Colonic mucosa (tissue), 4 donors: ENCODE measurements around the gene KCTD19. TPM values are rescaled to one million over a fixed set of nuclear protein-coding genes. Genes with fewer than 3 reads are reported as not detected.
"Not testable (repeated sequence)": the region's sequence is repeated elsewhere in the genome, so short reads cannot be mapped to it uniquely, and the experiment has no call there.

Experiments
- DNase-seq: peaks from one replicate; pipeline ENCODE4 v3.0.0-alpha.2; 2020
- H3K27ac ChIP-seq: fragments of 200-600 bp; one replicate; pipeline ENCODE4 v1.8.0; 2021
- H3K27me3 ChIP-seq: fragments of 200-600 bp; one replicate; pipeline ENCODE4 v1.8.0; 2021
- H3K36me3 ChIP-seq: fragments of 200-600 bp; one replicate; pipeline ENCODE4 v1.8.0; 2021
- H3K4me1 ChIP-seq: fragments of 200-600 bp; one replicate; pipeline ENCODE4 v1.8.0; 2021; ENCODE audit warnings: mild to moderate bottlenecking
- H3K4me3 ChIP-seq: fragments of 200-600 bp; one replicate; pipeline ENCODE4 v1.8.0; 2021
- H3K9ac ChIP-seq, 2 donors: one replicate each; pipeline ENCODE4 v1.7.0; 2013; ENCODE audit warnings: control low read depth in 2 of 2, low read depth in 2 of 2, low read length in 2 of 2
- H3K9me3 ChIP-seq: fragments of 200-600 bp; one replicate; pipeline ENCODE4 v1.8.0; 2021
- intact Hi-C: fragments of 100-400 bp; cut with DNase I; formaldehyde crosslinking; loops from one replicate; pipeline ENCODE4 v1.14.1; 2022
- total RNA-seq, 2 donors: library from RNA; stranded (reverse); fragmentation: NEBNext Ultra II Directional in 1 of 2; extraction: Animal tissue kit (Norgen Biotek cat#: 25700) in 1 of 2; gene quantifications; one replicate each; pipeline ENCODE4 v1.2.1, GENCODE V29; 2021
- TF ChIP-seq, protein P1 (sequence below): fragments of 200-600 bp; IDR thresholded peaks from one replicate; pipeline ENCODE4 v1.8.0; 2022; ENCODE audit warnings: antibody characterized with exemption, mild to moderate bottlenecking
- donor health status: healthy.
- donor health status: DM: no; HTN: no; CAD: no.
- donor health status: DM: no; HTN: no; CAD: no.

The KCTD19 gene
- total RNA-seq, 2 donors from 2014 or later, result 0.24 TPM; not detected in 1

DNA sequence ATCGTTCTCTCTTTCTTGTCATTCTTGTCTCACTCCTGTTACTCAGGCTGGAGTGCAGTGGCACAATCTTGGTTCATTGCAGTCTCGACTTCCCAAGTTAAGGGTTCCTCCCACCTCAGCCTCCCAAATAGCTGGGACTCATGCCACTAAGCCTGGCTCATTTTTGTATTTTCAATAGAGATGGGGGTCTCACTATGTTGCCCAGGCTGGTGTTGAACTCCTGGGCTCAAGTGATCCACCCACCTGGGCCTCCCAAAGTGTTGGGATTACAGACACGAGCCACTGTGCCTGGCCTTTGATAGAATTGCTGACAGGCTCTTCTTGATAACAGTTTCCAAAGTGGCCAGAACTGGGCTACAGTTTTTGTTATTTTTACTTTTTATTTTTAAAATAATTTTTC, 34.5 kb upstream of the KCTD19 start:
- intact Hi-C loops, result no loop called here
- H3K4me3 ChIP-seq, result no peak overlapping the region
- H3K9ac ChIP-seq, result no peak overlapping the region
- TF ChIP-seq, protein P1, sequence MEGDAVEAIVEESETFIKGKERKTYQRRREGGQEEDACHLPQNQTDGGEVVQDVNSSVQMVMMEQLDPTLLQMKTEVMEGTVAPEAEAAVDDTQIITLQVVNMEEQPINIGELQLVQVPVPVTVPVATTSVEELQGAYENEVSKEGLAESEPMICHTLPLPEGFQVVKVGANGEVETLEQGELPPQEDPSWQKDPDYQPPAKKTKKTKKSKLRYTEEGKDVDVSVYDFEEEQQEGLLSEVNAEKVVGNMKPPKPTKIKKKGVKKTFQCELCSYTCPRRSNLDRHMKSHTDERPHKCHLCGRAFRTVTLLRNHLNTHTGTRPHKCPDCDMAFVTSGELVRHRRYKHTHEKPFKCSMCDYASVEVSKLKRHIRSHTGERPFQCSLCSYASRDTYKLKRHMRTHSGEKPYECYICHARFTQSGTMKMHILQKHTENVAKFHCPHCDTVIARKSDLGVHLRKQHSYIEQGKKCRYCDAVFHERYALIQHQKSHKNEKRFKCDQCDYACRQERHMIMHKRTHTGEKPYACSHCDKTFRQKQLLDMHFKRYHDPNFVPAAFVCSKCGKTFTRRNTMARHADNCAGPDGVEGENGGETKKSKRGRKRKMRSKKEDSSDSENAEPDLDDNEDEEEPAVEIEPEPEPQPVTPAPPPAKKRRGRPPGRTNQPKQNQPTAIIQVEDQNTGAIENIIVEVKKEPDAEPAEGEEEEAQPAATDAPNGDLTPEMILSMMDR, result no peak
- H3K9me3 ChIP-seq, result no peaks in the 10 kb centered on the region
- no peaks in the 10 kb centered on the region for H3K4me1 ChIP-seq
- H3K36me3 ChIP-seq, result no peaks in the 10 kb centered on the region
- H3K27me3 ChIP-seq, result no peaks in the 10 kb centered on the region
- H3K27ac ChIP-seq, result no peak overlapping the region
- DNase-seq, result no peak

DNA sequence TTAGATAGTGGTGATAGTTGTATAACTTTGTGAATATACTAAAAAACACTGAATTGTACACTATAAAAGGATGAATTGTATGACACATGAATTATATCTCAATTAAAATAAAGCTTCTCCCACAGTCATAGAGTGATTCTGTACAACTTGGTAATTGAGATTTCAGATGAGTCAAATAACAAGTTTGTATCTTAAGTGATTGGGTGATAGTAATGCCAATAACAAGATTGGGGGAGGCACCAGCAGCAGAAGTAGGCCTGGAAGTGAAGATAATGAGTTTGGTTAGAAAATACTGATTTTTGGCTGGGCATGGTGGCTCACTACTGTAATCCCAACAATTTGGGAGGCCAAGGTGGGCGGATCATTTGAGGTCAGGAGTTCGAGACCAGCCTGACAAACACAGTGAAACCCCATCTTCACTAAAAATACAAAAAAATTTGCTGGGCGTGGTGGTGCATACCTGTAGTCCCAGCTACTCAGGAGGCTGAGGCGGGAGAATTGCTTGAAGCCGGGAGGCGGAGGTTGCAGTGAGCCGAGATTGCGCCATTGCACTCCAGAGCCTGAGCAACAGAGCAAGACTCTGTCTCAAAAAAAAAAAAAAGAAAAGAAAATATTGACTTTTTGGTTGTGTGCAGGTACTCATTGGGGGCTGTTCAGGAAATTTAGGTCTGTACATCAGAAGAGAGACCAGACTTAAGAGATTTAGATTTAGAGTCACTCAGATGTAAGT, 33.2 kb upstream of the KCTD19 start:
- H3K27me3 ChIP-seq, H3K4me3 ChIP-seq, H3K36me3 ChIP-seq, DNase-seq, H3K9me3 ChIP-seq, H3K9ac ChIP-seq, H3K27ac ChIP-seq, H3K4me1 ChIP-seq, intact Hi-C loops: not testable (repeated sequence)

DNA sequence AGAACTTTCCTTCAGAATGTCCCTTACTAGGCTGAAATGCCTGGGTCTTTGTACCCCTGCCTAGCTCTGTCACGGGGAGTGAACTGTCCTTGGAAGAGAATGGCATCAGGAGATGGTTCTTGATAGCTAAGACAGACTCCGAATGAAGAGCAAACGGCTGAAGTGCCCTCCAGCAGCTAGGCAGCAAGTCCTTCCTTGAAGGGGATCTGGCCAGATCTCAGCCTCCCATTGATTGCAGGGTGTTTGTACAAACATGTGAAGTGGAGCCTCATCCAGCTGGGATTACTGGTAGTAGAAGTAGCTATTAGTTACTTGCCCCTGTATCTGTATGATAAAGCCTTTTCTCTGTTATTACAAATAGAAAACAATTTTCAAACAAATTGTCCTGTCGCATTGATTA, 31.0 kb upstream of the KCTD19 start:
- Histone ChIP-seq H3K4me1 (no peaks in the 10 kb centered on the region), H3K27me3 (no peaks in the 10 kb centered on the region), H3K36me3 (no peaks in the 10 kb centered on the region), H3K9me3 (no peaks in the 10 kb centered on the region), H3K27ac (no peak overlapping the region), H3K9ac (no peak overlapping the region), H3K4me3 (no peak overlapping the region)
- no peak for DNase-seq
- TF ChIP-seq, protein P1, result no peak
- intact Hi-C loops, result no loop called here

DNA sequence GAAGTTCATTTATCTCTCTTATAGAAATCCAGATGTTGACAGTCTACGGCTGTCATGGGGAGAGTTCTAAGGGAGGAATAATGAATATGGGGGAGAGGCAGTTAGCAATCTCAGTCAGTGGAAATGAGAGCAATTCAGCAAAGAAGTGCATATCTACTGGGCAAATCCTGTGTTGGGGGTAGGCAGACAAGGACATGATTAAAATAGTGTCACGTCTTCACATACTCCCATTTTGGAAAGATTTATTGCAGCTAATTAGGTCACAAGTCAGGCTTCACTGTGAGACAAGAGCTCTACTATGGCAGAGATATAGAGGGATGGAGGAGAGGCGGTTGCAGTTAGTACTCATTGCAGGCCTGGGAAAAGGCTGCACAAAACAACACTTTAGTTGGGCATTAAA, 29.9 kb upstream of the KCTD19 start:
- Histone ChIP-seq H3K36me3 (no peaks in the 10 kb centered on the region), H3K27ac (no peak overlapping the region), H3K4me1 (no peaks in the 10 kb centered on the region), H3K27me3 (no peaks in the 10 kb centered on the region), H3K4me3 (no peak overlapping the region), H3K9ac (no peak overlapping the region), H3K9me3 (no peaks in the 10 kb centered on the region)
- intact Hi-C loops, result no loop called here
- DNase-seq, result no peak
- TF ChIP-seq, protein P1, result no peak

DNA sequence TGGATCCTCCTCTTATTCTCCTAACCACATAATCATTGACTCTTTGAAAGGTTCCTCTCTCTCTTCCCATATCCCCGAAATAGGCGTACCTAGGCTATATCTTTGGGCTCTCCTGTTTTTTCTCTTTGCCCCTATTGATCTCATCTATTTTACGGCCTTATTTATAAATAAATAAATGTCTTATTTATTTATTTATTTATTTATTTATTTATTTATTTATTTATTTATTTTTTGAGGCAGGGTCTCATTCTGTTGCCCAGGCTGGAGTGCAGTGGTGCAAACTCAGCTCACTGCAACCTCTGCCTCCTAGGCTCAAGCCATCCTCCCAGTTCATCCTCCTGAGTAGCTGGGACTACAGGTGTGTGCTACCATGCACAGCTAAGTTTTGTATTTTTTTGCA, 25.9 kb upstream of the KCTD19 start:
- H3K4me3 ChIP-seq, H3K27ac ChIP-seq, H3K27me3 ChIP-seq, H3K9ac ChIP-seq, H3K4me1 ChIP-seq, DNase-seq, H3K9me3 ChIP-seq, intact Hi-C loops, H3K36me3 ChIP-seq: not testable (repeated sequence)

DNA sequence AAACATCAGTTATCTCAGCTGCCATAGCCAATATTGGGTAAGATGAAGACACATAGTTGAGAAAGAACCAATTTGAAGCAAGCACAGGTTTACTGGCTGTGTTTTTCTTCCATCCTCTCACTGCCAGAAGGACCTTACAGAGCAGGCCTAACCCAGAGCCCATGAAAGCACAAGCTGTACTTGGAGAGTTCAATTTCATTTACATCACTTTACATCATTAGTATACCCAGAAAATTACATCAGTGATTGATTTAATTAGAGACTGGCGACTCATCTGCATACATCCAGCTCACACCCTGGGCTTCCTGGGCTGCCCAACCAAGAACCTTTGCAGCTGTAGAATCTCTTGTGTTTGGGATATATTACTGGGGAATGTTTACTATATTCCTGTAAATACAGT, 23.8 kb upstream of the KCTD19 start:
- TF ChIP-seq, protein P1, result no peak
- no peak overlapping the region for H3K4me3 ChIP-seq
- H3K27me3 ChIP-seq, result no peaks in the 10 kb centered on the region
- H3K4me1 ChIP-seq, result peaks cover 13% of the 10 kb centered on the region
- H3K9me3 ChIP-seq, result no peaks in the 10 kb centered on the region
- no peak overlapping the region for H3K27ac ChIP-seq
- no peak overlapping the region for H3K9ac ChIP-seq
- H3K36me3 ChIP-seq, result no peaks in the 10 kb centered on the region
- intact Hi-C loops, result no loop called here
- DNase-seq, result no peak
